Stimulated activated naive B cell treated with anti-CD40 and anti-IgM and Interleukin-4, amounts not matched to agents 10 μg/mL and 1 μg/mL and 100 μg/mL, for 72 hours (primary cell): ENCODE results near the gene RPUSD1.

Source experiments
- ATAC-seq, 2 donors: fragments of 150-1000 bp; cut with Tn5 transposase; replicated peaks; 2 replicates each; pipeline ENCODE4 v1.10.0; 2021; ENCODE audit warnings: moderate library complexity in 1 of 2
- DNase-seq: peaks from one replicate; pipeline ENCODE4 v3.0.0; 2021
- H3K27ac Mint-ChIP-seq: one replicate; pipeline ENCODE4 v1.8.0; 2022; ENCODE audit warnings: mild to moderate bottlenecking, mixed read lengths
- H3K27me3 Mint-ChIP-seq, 2 donors: one replicate each; pipeline ENCODE4 v1.8.0; 2022; ENCODE audit warnings: mixed read lengths in 2 of 2
- H3K36me3 Mint-ChIP-seq, 2 donors: one replicate each; pipeline ENCODE4 v1.8.0; 2022; ENCODE audit warnings: mixed read lengths in 2 of 2, mild to moderate bottlenecking in 1 of 2
- H3K4me1 Mint-ChIP-seq, 2 donors: one replicate each; pipeline ENCODE4 v1.8.0; 2022; ENCODE audit warnings: mixed read lengths in 2 of 2, mild to moderate bottlenecking in 1 of 2
- H3K4me3 Mint-ChIP-seq, 2 donors: one replicate each; pipeline ENCODE4 v1.8.0; 2022; ENCODE audit warnings: mild to moderate bottlenecking in 2 of 2, mixed read lengths in 2 of 2, moderate library complexity in 1 of 2
- H3K9me3 Mint-ChIP-seq, 2 donors: one replicate each; pipeline ENCODE4 v1.8.0; 2022; ENCODE audit warnings: mixed read lengths in 2 of 2, mild to moderate bottlenecking in 1 of 2

RPUSD1 gene

DNA sequence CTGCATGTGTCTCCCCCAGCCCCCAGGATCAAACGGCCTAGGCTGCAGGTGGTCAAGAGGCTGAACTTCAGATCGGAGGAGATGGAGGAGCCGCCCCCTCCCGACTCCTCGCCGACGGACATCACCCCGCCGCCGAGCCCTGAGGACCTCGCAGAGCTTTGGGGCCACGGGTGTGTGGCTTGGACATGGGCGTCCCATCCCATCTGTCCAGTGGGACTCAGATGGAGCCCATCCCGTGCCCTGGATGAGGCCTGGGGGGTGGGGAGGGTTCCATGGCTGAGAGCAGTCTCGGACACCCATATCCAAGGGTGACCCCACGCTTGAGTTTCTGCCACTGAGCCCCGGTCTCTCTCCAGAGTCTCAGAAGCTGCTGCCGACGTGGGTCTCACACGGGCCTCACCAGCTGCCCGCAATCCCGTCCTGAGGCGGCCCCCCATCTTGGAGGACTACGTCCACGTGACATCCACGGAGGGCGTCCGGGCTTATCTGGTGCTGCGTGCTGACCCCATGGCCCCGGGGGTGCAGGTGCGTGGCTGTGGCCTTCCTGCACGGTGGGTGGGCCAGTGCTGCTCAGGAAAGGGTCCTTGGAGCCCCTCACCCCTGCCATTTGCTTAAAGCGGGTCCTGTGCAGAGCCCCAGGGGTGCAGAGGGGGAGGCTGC, 1.1 kb upstream of the RPUSD1 start:
- ATAC-seq = no peak
- peaks cover 22 to 26% of the 10 kb centered on the region in 2 donors for H3K36me3 Mint-ChIP-seq
- no peaks in the 10 kb centered on the region for H3K27me3 Mint-ChIP-seq
- H3K27ac Mint-ChIP-seq = no peak overlapping the region
- no peak for DNase-seq
- peak overlapping the region; percentile 66 to 85 for H3K4me3 Mint-ChIP-seq
- H3K9me3 Mint-ChIP-seq = no peaks in the 10 kb centered on the region
- H3K4me1 Mint-ChIP-seq = peaks cover 18 to 42% of the 10 kb centered on the region in 2 donors

DNA sequence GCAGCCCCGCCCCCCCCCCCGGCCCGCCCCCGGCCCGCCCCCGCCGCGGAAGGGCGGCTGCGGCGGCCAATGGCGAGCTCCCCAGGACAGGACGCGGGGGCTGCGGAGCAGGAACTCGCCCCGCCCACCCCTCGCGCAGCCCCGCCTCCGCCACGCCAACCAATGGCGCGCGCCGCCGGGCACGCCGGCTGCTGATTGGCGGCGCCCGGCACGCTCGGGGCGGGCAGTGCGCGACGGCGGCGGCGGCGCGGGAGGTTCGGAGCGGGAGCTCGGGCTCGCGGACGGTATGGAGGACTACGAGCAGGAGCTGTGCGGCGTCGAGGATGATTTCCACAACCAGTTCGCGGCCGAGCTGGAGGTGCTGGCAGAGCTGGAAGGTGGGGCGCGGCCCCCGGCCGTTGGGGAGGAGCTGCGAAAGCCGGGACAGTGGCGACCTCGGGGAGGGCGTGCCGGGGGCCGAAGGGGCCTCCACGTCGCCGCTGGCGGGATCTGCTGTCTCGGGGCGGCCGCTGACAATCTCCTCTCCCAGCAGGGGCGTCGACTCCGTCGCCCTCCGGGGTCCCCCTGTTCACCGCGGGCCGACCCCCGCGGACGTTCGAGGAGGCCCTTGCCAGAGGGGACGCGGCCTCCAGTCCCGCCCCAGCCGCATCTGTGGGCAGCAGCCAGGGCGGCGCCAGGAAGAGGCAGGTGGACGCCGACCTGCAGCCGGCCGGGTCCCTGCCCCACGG, 382 bp upstream of the RPUSD1 start, which contains the start of gene CHTF18:
TSS of gene CHTF18 (plus strand) at position 222 of the 728 bp plus-strand sequence. CDS start at position 287, 65 bp downstream.
- peak; percentile 92 for DNase-seq

DNA sequence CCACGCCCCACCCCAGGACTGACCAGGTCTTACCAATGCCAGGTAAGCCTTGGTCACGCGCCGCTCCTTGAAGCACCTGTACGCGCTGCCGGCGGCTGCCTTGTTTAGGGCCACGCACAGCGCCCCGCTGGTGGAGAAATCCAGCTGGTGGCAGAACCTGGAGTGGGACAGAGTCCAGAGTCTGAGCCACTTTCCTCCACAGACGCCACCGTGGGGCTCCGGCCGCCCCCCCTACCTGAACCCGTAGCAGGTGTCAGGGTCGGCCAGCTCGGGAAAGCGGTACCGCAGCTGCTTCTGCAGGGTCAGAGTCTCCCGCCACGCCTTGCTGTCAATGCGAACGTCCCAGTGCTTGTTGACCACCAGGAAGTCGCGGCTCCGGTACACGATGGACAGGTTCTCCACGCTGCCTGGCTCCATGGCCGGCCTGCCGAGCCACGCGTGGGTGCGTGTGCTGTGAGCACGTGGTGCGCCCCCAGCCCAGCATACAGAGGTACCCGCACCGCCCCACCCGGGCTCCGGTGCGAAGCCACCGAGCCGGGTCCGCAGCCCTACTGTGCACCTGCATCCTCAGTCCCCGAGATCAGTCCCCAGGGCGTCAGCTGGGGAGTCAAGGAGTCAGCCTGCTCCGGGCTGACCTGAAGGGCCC, 737 bp downstream of the RPUSD1 start:
- peak overlapping the region; percentile 89 to 90 for H3K4me3 Mint-ChIP-seq
- peaks cover 18 to 42% of the 10 kb centered on the region in 2 donors for H3K4me1 Mint-ChIP-seq
- H3K36me3 Mint-ChIP-seq = peaks cover 22 to 25% of the 10 kb centered on the region in 2 donors
- H3K27me3 Mint-ChIP-seq = peaks cover 0 to 4% of the 10 kb centered on the region in 2 donors
- DNase-seq (no peak), ATAC-seq (peak in 1 of 2 donors; percentile 0)
- H3K9me3 Mint-ChIP-seq = no peaks in the 10 kb centered on the region
- H3K27ac Mint-ChIP-seq = peak overlapping the region; percentile 87

More for the DNA sequence above, 382 bp upstream of the RPUSD1 start, which contains the start of gene CHTF18:
- peak; percentile 86 to 92 for ATAC-seq
- Mint-ChIP-seq H3K36me3 (peaks cover 22 to 25% of the 10 kb centered on the region in 2 donors), H3K4me1 (peaks cover 18 to 42% of the 10 kb centered on the region in 2 donors), H3K4me3 (peak within 1 kb of the TSS; percentile 89 to 90), H3K27me3 (no peaks in the 10 kb centered on the region), H3K27ac (peak within 1 kb of the TSS; percentile 87), H3K9me3 (no peaks in the 10 kb centered on the region)

DNA sequence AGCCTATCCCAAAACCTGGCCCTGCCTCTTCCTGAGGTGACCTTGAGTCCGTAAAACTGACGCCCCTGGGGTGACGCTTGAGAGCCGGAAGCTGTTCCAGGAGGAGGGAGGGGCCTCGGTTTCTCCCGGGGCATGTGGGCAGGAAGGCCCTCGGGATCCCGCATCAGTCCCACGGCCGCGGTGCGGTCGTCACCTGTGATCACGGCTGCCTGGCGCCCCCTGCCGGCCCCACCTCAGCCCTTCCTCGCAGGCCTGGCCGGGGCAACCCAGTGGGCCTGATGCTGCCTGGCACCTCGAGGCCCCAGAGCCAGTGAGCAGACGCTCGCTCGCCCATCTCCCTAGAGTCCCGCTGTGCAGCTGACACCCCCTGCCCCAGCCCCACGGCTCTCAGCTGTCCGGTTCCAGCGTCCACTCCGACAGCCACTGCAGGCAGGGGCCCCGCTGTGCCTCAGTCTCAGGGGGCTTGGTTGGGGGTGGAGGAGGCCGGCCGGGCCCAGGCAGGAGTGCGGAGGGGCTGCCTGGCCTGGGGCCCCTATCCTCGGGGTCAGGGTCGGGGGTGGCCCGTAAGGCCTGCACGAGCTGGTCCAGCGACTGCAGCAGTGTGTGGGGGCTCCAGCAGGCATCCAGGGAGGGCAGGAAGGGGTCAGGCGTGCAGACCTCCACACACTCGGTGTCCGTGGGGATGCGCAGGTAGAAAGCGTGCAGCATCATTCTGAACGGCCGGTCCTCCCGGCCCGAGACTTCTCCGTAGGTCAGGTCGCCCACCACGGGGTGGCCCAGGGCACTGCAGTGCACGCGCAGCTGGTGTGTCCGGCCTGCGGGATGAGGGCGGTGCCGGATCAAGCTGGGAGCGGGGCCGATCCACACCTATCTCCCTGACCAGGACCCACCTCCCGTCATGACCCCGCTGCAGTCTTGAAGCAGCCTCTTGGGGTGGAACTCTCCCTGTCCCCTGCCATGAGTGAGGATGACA, 2.3 kb downstream of the RPUSD1 start:
- H3K4me3 Mint-ChIP-seq = peak overlapping the region; percentile 39 to 90
- peaks cover under 1 to 11% of the 10 kb centered on the region in 2 donors for H3K27me3 Mint-ChIP-seq
- ATAC-seq (peak; percentile 37 to 44), DNase-seq (peak; percentile 58)
- H3K36me3 Mint-ChIP-seq = peaks cover 10 to 13% of the 10 kb centered on the region in 2 donors
- no peaks in the 10 kb centered on the region for H3K9me3 Mint-ChIP-seq
- peak overlapping the region; percentile 20 for H3K27ac Mint-ChIP-seq
- H3K4me1 Mint-ChIP-seq = peaks cover 16 to 34% of the 10 kb centered on the region in 2 donors

DNA sequence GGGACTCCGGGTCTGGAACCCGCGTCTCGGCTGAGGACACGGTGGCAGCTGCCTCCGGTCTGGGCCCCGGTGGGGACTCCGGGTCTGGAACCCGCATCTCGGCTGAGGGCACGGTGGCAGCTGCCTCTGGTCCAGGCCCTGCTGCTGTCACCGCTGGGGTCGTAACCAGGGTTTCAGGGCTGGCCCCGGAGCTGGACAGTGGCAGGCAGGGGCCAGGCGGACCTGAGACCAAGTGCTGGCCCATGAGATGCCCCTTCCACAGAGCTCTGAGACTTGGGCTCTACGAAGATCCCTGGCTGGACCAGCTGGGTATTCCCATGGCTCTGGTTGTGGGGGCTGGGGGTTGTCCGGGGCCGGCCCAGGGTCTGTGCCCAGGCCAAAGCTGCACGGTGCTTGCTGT, 3.8 kb downstream of the RPUSD1 start:
- no peak for DNase-seq
- H3K4me1 Mint-ChIP-seq = peaks cover 13 to 20% of the 10 kb centered on the region in 2 donors
- no peak overlapping the region for H3K4me3 Mint-ChIP-seq
- peaks cover 8% of the 10 kb centered on the region in 2 donors for H3K36me3 Mint-ChIP-seq
- H3K9me3 Mint-ChIP-seq = no peaks in the 10 kb centered on the region
- no peak overlapping the region for H3K27ac Mint-ChIP-seq
- H3K27me3 Mint-ChIP-seq = peaks cover 9 to 17% of the 10 kb centered on the region in 2 donors
- ATAC-seq = no peak

DNA sequence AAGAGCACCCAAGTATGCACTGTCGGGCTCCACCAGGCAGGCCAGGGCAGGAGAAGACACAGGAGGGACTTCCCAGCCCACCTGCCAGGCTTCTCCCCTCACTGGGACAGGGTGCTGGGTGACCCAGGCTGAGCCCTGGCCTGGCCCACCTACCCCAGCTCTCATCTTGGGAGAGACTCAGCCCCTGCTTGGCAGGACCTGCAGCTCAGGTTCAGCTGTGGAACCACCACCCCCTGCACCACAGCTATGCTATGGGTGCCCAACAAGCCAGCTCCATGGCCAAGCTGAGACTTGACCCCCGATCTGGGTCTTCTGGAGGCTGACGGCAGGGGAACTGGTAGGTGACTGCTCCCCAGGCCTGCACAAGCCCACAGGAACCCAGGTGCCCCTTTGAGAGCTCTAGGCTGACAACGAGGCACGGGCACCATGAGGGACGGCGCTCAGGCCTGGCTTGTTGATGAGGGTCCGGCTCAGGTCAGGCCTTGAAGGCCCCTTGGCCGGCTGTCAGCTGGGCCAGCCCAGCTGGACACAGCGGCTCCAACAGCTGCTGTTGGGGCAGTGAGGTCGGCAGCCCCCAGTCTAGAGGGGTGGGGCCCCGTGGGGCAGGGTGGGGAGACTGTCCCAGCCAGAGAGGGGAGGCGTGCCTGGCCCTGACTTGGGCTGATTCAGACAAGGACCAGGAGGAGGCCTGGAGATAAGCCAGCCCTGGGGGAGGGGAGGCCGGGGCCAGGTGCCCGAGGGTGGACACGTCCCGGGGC, 4.6 kb downstream of the RPUSD1 start:
- peaks cover 8% of the 10 kb centered on the region in 2 donors for H3K36me3 Mint-ChIP-seq

DNA sequence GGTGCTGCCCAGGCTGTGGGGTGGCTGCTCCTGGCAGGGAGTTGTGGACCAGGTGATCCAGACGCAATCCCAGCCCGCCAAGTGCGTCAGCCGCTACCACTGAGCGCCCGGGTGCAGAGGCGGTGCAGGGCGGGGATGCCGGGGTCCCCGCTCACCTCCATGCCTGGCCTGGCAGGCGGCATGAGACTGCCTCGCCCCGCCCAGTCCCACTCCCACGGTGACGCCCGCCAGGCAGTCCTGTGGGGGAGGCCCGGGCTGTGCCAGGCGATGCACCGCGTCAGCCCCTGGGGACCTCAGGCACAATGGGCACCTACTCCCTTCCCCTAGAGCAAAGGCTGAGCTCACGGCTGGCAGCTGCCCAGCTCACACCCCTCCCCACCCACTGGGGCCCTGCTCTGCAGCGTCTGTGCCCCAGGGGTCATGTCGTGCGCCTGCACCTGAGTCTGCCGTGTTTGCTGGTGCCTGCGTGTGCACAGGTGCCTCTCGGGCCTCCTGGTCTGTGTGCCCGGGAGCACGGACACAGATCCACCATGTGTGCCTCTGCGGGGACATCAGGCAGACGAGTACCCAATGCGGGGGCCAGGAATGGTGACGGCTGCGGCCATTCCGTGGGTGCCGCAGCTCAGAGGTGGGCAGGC, 5.3 kb downstream of the RPUSD1 start:
- no peak for ATAC-seq
- H3K36me3 Mint-ChIP-seq = peaks cover 8% of the 10 kb centered on the region in 2 donors
- H3K4me3 Mint-ChIP-seq = no peak overlapping the region
- H3K27ac Mint-ChIP-seq = peak overlapping the region; percentile 54
- peaks cover 13 to 20% of the 10 kb centered on the region in 2 donors for H3K4me1 Mint-ChIP-seq
- no peaks in the 10 kb centered on the region for H3K9me3 Mint-ChIP-seq
- DNase-seq = no peak
- H3K27me3 Mint-ChIP-seq = peaks cover 11 to 18% of the 10 kb centered on the region in 2 donors

More for the DNA sequence above, 4.6 kb downstream of the RPUSD1 start:
- Mint-ChIP-seq H3K9me3 (no peaks in the 10 kb centered on the region), H3K27ac (no peak overlapping the region), H3K4me1 (peaks cover 13 to 20% of the 10 kb centered on the region in 2 donors), H3K4me3 (no peak overlapping the region), H3K27me3 (peaks cover 9 to 17% of the 10 kb centered on the region in 2 donors)
- DNase-seq (no peak), ATAC-seq (no peak)

DNA sequence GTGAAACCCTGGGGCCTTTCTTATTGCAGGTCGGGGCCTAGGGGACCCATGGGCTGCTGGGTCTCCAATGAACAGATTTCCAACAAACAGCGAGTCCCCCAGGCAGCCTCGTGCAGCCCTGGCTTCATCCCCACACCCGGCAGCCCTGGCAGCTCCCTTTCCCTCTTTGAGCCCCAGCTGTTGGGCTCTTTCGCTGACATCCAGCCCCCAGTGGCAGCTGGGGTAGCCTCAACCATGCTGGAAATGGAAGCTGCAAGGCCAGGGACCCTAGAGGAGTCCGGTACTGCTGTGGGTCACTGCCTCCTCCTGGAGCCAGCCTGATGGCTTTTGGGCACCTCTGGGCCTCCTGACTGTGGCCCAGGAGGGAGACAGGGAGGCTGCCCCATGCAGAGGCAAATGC, 5.9 kb downstream of the RPUSD1 start:
- Mint-ChIP-seq H3K4me1 (peaks cover 13 to 14% of the 10 kb centered on the region in 2 donors), H3K27ac (no peak overlapping the region), H3K36me3 (peaks cover 8% of the 10 kb centered on the region in 2 donors), H3K9me3 (no peaks in the 10 kb centered on the region), H3K27me3 (peaks cover 15 to 21% of the 10 kb centered on the region in 2 donors), H3K4me3 (no peak overlapping the region)
- ATAC-seq = no peak
- no peak for DNase-seq

DNA sequence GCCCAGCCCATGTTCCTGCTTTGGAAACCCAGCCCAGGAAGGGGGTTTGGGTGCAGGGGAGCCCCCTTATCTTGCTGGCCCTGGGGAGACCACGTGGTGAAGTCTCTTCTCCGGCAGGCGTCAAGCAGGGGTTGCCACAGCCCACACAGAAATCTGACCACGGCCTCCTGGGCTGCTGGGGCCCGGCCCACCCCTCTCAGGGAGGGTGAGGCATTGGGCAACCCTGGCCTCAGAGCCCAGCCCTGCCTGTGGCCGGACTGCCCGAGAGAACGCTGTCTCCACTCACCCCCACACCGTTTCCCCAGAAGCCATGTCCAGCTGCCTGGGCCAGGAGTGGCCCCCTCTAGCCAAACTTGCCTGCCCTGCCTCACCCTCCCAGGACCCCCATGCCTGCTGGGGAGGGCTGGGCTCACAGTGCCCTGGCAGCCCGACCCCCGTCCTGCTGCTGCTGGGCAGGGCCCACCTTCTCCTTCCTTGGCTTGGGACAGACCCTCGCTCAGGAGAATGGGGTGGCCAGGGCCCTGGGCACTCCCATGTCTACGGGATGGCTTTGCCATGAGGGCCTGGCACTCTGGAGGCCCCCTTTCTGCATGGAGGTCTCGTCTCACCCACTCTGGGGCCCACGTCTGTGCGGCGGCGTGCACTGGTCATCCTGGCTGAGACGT, 6.7 kb downstream of the RPUSD1 start:
- H3K4me1 Mint-ChIP-seq = peaks cover 6 to 8% of the 10 kb centered on the region in 2 donors
- ATAC-seq (no peak), DNase-seq (no peak)

DNA sequence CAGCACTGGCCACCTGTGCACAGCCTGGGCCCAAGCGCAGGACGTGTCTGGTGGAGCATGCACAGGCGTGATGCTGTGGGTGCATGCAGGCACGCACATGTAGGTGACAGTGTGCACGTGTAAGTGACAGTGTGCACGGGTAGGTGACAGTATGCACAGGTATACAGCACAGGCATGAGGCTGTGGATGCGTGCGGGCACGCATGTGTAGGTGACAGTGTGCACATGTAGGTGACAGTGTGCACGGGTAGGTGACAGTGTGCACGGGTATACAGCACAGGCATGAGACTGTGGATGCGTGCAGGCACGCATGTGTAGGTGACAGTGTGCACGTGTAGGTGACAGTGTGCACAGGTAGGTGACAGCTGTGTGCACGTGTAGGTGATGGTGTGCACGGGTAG, 7.9 kb downstream of the RPUSD1 start:
- H3K27me3 Mint-ChIP-seq = peaks cover 21% of the 10 kb centered on the region in 2 donors
- peaks cover 4 to 5% of the 10 kb centered on the region in 2 donors for H3K4me1 Mint-ChIP-seq
- ATAC-seq = no peak
- no peak for DNase-seq
- H3K9me3 Mint-ChIP-seq = no peaks in the 10 kb centered on the region
- H3K27ac Mint-ChIP-seq = no peak overlapping the region
- peaks cover 6% of the 10 kb centered on the region in 2 donors for H3K36me3 Mint-ChIP-seq
- H3K4me3 Mint-ChIP-seq = no peak overlapping the region

More for the DNA sequence above, 6.7 kb downstream of the RPUSD1 start:
- Mint-ChIP-seq H3K36me3 (peaks cover 6 to 8% of the 10 kb centered on the region in 2 donors), H3K27me3 (peaks cover 20 to 21% of the 10 kb centered on the region in 2 donors), H3K9me3 (no peaks in the 10 kb centered on the region), H3K4me3 (no peak overlapping the region), H3K27ac (no peak overlapping the region)

DNA sequence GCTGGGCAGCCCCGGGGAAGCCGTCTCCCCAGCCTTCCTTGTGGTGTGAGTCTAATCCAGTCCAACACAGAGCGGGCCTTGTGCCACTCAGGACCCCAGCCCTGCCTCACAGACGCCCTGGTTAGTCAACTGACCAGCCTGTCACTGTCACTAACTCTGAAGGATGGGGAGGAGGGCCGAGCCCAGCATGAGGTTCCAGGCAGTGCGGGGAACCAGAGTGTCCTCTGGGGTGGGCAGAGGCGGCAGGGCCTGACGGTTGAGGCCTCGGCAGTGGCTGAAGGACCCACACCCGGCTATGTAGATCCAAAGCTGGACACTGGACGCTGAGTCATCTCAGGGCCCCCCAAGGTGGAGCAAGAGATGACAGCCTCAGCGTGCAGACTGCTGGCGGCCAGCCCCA, 8.6 kb downstream of the RPUSD1 start:
- H3K27me3 Mint-ChIP-seq = peaks cover 21% of the 10 kb centered on the region in 2 donors
- H3K4me1 Mint-ChIP-seq = peaks cover 0 to 2% of the 10 kb centered on the region in 2 donors
- H3K36me3 Mint-ChIP-seq = no peaks in the 10 kb centered on the region
- no peak overlapping the region for H3K4me3 Mint-ChIP-seq
- ATAC-seq (no peak), DNase-seq (no peak)
- no peaks in the 10 kb centered on the region for H3K9me3 Mint-ChIP-seq
- no peak overlapping the region for H3K27ac Mint-ChIP-seq

DNA sequence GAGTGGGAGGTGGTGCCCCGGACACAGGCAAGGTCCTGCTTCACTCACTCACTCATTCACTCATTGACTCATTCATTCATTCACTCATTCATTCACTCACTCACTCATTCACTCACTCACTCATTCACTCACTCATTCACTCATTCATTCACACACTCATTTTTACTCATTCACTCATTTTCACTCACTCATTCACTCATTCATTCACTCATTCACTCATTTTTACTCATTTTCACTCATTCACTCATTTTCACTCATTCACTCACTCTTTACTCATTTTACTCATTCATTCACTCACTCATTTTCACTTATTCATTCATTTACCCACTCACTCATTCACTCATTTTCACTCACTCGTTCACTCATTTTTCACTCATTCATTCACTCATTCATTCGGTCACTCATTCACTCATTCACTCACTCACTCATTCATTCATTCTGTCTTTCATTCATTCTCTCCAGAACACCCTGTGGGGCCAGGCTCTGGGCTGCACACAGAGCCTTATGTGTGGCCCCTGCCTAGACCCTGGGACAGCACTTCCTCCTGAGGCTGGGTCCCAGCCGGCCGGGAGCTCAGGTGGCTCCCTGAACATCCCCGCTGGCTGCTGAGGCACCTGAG, 9.2 kb downstream of the RPUSD1 start:
- Mint-ChIP-seq H3K4me3 (no peak overlapping the region), H3K27ac (no peak overlapping the region), H3K27me3 (peaks cover 21% of the 10 kb centered on the region in 2 donors), H3K9me3 (no peaks in the 10 kb centered on the region), H3K4me1 (peaks cover 0 to 2% of the 10 kb centered on the region in 2 donors), H3K36me3 (no peaks in the 10 kb centered on the region)
- ATAC-seq (no peak), DNase-seq (no peak)
